ENCODE data around the gene SERPINE3.

The SERPINE3 gene

GRCh38 chr13:51363625-51364024 lies 24.1 kb downstream of the SERPINE3 start:
- no peaks in the 10 kb centered on the region for H3K27me3 ChIP-seq (ENCODE audit: insufficient read depth, poor library complexity, severe bottlenecking)
- DNase-seq (ENCODE audit: low read depth in 1 of 2, low spot score in 1 of 2) = no peak
- TF ChIP-seq SPI1 (IDR thresholded peaks at IDR 0.05; ENCODE audit: borderline replicate concordance, low read depth) (no peak), CTCF (IDR thresholded peaks at IDR 0.05; ENCODE audit: insufficient read depth, low read length) (no peak), POLR2AphosphoS5 (IDR thresholded peaks at IDR 0.05; ENCODE audit: low read depth) (no peak), GABPA (IDR thresholded peaks at IDR 0.05; ENCODE audit: low read depth) (no peak)
- TF ChIP-seq, protein P1, sequence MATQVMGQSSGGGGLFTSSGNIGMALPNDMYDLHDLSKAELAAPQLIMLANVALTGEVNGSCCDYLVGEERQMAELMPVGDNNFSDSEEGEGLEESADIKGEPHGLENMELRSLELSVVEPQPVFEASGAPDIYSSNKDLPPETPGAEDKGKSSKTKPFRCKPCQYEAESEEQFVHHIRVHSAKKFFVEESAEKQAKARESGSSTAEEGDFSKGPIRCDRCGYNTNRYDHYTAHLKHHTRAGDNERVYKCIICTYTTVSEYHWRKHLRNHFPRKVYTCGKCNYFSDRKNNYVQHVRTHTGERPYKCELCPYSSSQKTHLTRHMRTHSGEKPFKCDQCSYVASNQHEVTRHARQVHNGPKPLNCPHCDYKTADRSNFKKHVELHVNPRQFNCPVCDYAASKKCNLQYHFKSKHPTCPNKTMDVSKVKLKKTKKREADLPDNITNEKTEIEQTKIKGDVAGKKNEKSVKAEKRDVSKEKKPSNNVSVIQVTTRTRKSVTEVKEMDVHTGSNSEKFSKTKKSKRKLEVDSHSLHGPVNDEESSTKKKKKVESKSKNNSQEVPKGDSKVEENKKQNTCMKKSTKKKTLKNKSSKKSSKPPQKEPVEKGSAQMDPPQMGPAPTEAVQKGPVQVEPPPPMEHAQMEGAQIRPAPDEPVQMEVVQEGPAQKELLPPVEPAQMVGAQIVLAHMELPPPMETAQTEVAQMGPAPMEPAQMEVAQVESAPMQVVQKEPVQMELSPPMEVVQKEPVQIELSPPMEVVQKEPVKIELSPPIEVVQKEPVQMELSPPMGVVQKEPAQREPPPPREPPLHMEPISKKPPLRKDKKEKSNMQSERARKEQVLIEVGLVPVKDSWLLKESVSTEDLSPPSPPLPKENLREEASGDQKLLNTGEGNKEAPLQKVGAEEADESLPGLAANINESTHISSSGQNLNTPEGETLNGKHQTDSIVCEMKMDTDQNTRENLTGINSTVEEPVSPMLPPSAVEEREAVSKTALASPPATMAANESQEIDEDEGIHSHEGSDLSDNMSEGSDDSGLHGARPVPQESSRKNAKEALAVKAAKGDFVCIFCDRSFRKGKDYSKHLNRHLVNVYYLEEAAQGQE (IDR thresholded peaks at IDR 0.05; ENCODE audit: insufficient replicate concordance, low read depth) = no peak
- H3K4me3 ChIP-seq (replicated peaks; ENCODE audit: insufficient read depth, low read length) = no peak overlapping the region
- H3K27ac ChIP-seq (replicated peaks) = no peak overlapping the region

DNA sequence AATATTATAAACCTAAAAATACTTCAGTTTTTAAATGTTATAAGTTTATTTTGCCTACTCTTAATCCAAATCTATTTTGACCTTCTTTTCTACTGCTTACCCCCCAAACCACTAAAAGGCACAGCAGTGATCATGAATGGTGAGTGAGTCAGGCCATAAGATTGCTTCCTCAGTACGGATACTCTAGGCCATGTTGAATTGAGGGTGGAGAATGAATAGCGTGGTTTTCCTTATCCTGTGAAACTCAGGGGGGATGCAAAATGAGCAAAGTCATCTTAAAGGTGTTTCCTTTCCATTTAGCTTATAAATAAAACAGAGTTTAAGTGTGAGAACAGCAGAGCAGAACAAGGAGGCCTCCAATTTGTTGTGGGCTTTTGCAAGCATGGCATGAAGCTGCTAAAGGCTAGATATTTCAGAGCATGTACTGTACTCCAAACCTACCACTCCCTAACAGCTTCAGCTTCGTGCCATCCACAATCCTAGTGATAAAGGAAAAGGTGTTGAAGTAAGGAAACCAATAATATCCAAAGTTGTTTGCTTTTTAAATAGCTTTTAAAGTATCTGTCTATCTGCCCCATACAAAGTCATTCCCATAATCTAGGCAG lies 25.0 kb downstream of the SERPINE3 start:
- Histone ChIP-seq H3K4me3 (replicated peaks; ENCODE audit: insufficient read depth, low read length) (no peak overlapping the region), H3K27me3 (ENCODE audit: insufficient read depth, poor library complexity, severe bottlenecking) (no peaks in the 10 kb centered on the region), H3K27ac (replicated peaks) (no peak overlapping the region)
- no peak for DNase-seq (ENCODE audit: low read depth in 1 of 2, low spot score in 1 of 2)
- TF ChIP-seq, protein P1 (IDR thresholded peaks at IDR 0.05; ENCODE audit: insufficient replicate concordance, low read depth) = no peak

DNA sequence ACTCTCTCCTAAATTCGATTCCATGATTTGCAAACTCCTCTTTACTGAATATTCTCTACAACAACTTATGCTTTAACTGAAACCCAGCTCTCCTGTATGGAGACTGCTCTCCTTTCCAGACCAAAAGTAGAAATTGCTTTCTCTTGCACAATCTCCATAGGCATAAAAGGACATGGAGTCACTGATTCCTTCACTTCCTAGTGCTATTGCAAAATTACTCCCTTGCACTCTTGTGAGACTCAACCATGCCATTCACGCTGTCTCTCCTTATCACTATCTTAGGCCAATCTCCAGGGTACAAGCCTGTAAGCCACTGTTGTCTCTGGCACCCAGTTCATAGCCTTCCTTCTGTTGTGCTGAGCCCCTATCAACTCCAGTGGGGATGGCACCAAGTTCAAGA lies 30.6 kb downstream of the SERPINE3 start:
- Histone ChIP-seq H3K4me3 (replicated peaks; ENCODE audit: insufficient read depth, low read length) (no peak overlapping the region), H3K27me3 (ENCODE audit: insufficient read depth, poor library complexity, severe bottlenecking) (no peaks in the 10 kb centered on the region), H3K27ac (replicated peaks) (no peak overlapping the region)
- peak in 1 of 2 experiments; percentile 57 for DNase-seq (ENCODE audit: low read depth in 1 of 2, low spot score in 1 of 2)
- TF ChIP-seq GABPA (IDR thresholded peaks at IDR 0.05; ENCODE audit: low read depth) (no peak), SPI1 (IDR thresholded peaks at IDR 0.05; ENCODE audit: borderline replicate concordance, low read depth) (no peak), POLR2AphosphoS5 (IDR thresholded peaks at IDR 0.05; ENCODE audit: low read depth) (no peak), CTCF (IDR thresholded peaks at IDR 0.05; ENCODE audit: insufficient read depth, low read length) (no peak)
- TF ChIP-seq, protein P1 (IDR thresholded peaks at IDR 0.05; ENCODE audit: insufficient replicate concordance, low read depth) = no peak

Measured in HL-60 (cell line).